Heart right ventricle (tissue), 16 donors: ENCODE data around the gene MLYCD. TPM values are rescaled to one million over a fixed set of nuclear protein-coding genes. Genes with fewer than 3 reads are reported as not detected.

Experiments used
- ATAC-seq, 8 donors: fragments of 200-7000 bp; cut with Tn5 transposase; one replicate each; pipeline ENCODE4 v1.9.1; 2020; ENCODE audit warnings: mild to moderate bottlenecking in 8 of 8, moderate library complexity in 8 of 8, moderate number of reproducible peaks in 1 of 8
- DNase-seq, 2 donors: peaks; one replicate each; pipeline ENCODE4 v3.0.0-alpha.2; 2020
- H3K27ac ChIP-seq, 10 donors: fragments of 200-600 bp; sonication (generic) in 2 of 10; one replicate each; pipeline versions ENCODE4 v1.5.0 to v1.8.0; 2020 to 2022; ENCODE audit warnings: mild to moderate bottlenecking in 3 of 10
- H3K27me3 ChIP-seq, 7 donors: fragments of 200-600 bp; one replicate each; pipeline ENCODE4 v1.8.0; 2021 to 2022; ENCODE audit warnings: mild to moderate bottlenecking in 2 of 7
- H3K36me3 ChIP-seq, 9 donors: fragments of 200-600 bp; sonication (generic) in 1 of 9; one replicate each; pipeline versions ENCODE4 v1.5.0 to v1.8.0; 2020 to 2022; ENCODE audit warnings: mild to moderate bottlenecking in 2 of 9
- H3K4me1 ChIP-seq, 9 donors: fragments of 200-600 bp; sonication (generic) in 1 of 9; one replicate each; pipeline versions ENCODE4 v1.5.0 to v1.8.0; 2020 to 2022; ENCODE audit warnings: mild to moderate bottlenecking in 4 of 9
- H3K4me3 ChIP-seq, 10 donors: fragments of 200-600 bp; sonication (generic) in 2 of 10; one replicate each; pipeline versions ENCODE4 v1.5.0 to v1.8.0; 2020 to 2022; ENCODE audit warnings: mild to moderate bottlenecking in 7 of 10, moderate library complexity in 2 of 10
- H3K9me3 ChIP-seq, 11 donors: fragments of 200-600 bp in 10 of 11; sonication (generic) in 2 of 11; one replicate each; pipeline versions ENCODE4 v1.5.0 to v1.8.0; 2013 to 2022; ENCODE audit warnings: mild to moderate bottlenecking in 2 of 11, control low read depth in 1 of 11, moderate library complexity in 1 of 11
- CTCF ChIP-seq, 9 donors: fragments of 200-600 bp; sonication (generic) in 2 of 9; IDR thresholded peaks; one replicate each; pipeline versions ENCODE4 v1.5.0 to v1.8.0; 2021 to 2022; ENCODE audit warnings: antibody characterized with exemption in 9 of 9, mild to moderate bottlenecking in 5 of 9, moderate library complexity in 1 of 9
- WGBS, 2 donors: extraction: QIAGEN DNeasy Blood & Tissue Kit; methylation state at CpG; one replicate each; pipeline ENCODE4 v1.1.7; 2013; ENCODE audit warnings: inconsistent platforms in 1 of 2; 5-methylcytosine and 5-hydroxymethylcytosine counted together
- intact Hi-C, 10 donors: fragments of 100-400 bp; cut with DNase I; formaldehyde crosslinking; loops; one replicate each; pipeline versions ENCODE4 v1.11.1 to v1.14.2; 2022
- polyA plus RNA-seq, 2 donors: library from polyadenylated mRNA; stranded (reverse); fragments of 200-250 nt; gene quantifications; one replicate each; pipeline ENCODE4 v1.2.3, GENCODE V29; 2013
- total RNA-seq, 10 donors: library from RNA; stranded (reverse); fragmentation: NEBNext Ultra II Directional in 3 of 10; extraction: Animal tissue kit (Norgen Biotek cat#: 25700) in 3 of 10; gene quantifications; one replicate each; pipeline versions ENCODE4 v1.2.1 to v1.2.4, GENCODE V29; 2021 to 2023
- donor health status: Arrhythmogenic right ventricular cardiomyopathy.
- donor health status: ischemic (EF 13 %, LVEDD 7.1; RV severe dilation, severe dysfunction).
- donor health status: healthy with polysubstance abuse.
- donor health status: DM: no; HTN: yes; CAD: no.
- donor health status: DM: no; HTN: no; CAD: no.
- donor health status: ischemic (EF 25% LVEDD 6.9; RV normal size, moderate dysfunction).
- donor health status: ischemic (EF 25% LVEDD 5.7; RV mildly dilated, moderate dysfunction).
- donor health status: healthy.
- donor health status: DM: yes; HTN: yes; CAD: no.
- donor health status: Ischemic cardiomyopathy.
- donor health status: ischemic (EF 35%, LVEDD 5.7; RV mildly dilated, moderate dysfunction).
- donor health status: nonischemic (EF 11% LVEDD 7.7; RV severe dilation, severe dysfunction).
- donor health status: DM: yes; HTN: yes; CAD: no.
- donor health status: PGD.
- donor health status: ischemic (EF 29% LVEDD 5.4; RV normal size, mild dysfunction).
- donor health status: nonischemic (EF 23%, LVEDD 6.1; RV moderate dilation, normal function).

Gene MLYCD
- total and polyA plus RNA-seq, 12 donors = 13.5 to 58.0 (median 38.6) TPM

GRCh38 chr16:83954577-83955016, 55.7 kb downstream of the MLYCD start:
- ATAC-seq (peak in 5 of 8 donors; percentile 13 to 56 (median 31)), DNase-seq (peak in 1 of 2 donors; percentile 54)
- intact Hi-C loops = loop anchor here in 5 of 10 donors (5.0 to 10.0 kb wide), 5 partner anchors 42 to 530 kb away; partner anchors contain the start of gene TAF1C (in 3 of the 5)
- Histone ChIP-seq H3K27ac (peak overlapping the region in 8 of 10 donors; percentile 88 to 97 (median 92)), H3K9me3 (no peaks in the 10 kb centered on the region), H3K4me3 (peak overlapping the region in 5 of 10 donors; percentile 62 to 73 (median 65)), H3K4me1 (peaks cover 11 to 54% (median 38%) of the 10 kb centered on the region in 9 donors), H3K27me3 (no peaks in the 10 kb centered on the region), H3K36me3 (peaks cover 0 to 16% (median 0%) of the 10 kb centered on the region in 9 donors)
- no peak for TF ChIP-seq CTCF (IDR thresholded peaks at IDR 0.05)
- 61 to 71% methylated on average over 9 of the region's 9 CpGs for WGBS, 2 donors

GRCh38 chr16:83955218-83956130, 56.6 kb downstream of the MLYCD start:
- no peak for TF ChIP-seq CTCF (IDR thresholded peaks at IDR 0.05)
- peak in 1 of 2 donors; percentile 37 for DNase-seq
- WGBS, 2 donors = 73 to 75% methylated on average over 23 of the region's 23 CpGs

GRCh38 chr16:83956336-83957289, 57.7 kb downstream of the MLYCD start:
- Histone ChIP-seq H3K27me3 (no peaks in the 10 kb centered on the region), H3K4me3 (no peak overlapping the region), H3K9me3 (no peaks in the 10 kb centered on the region), H3K36me3 (peaks cover 0 to 35% (median 5%) of the 10 kb centered on the region in 9 donors), H3K27ac (no peak overlapping the region), H3K4me1 (peaks cover 11 to 57% (median 38%) of the 10 kb centered on the region in 9 donors)
- intact Hi-C loops = loop anchor here in 4 of 10 donors (5.0 to 10.0 kb wide), 4 partner anchors 106 to 528 kb away; partner anchors contain the start of gene TAF1C (in 2 of the 4)
- WGBS, 2 donors = 46 to 52% methylated on average over 22 of the region's 22 CpGs
- ATAC-seq (peak in 3 of 8 donors; percentile 3 to 12 (median 6)), DNase-seq (peak; percentile 78 to 86)
- peak; percentile 60 to 88 (median 79) for TF ChIP-seq CTCF (IDR thresholded peaks at IDR 0.05)

More at GRCh38 chr16:83955218-83956130, 56.6 kb downstream of the MLYCD start:
- Histone ChIP-seq H3K4me3 (no peak overlapping the region), H3K9me3 (no peaks in the 10 kb centered on the region), H3K27me3 (no peaks in the 10 kb centered on the region), H3K36me3 (peaks cover 0 to 24% (median 5%) of the 10 kb centered on the region in 9 donors), H3K4me1 (peaks cover 11 to 57% (median 38%) of the 10 kb centered on the region in 9 donors), H3K27ac (peak overlapping the region in 5 of 10 donors; percentile 88 to 97 (median 92))
- no peak for ATAC-seq
- intact Hi-C loops = loop anchor here in 4 of 10 donors (5.0 to 10.0 kb wide), 4 partner anchors 107 to 529 kb away; partner anchors contain the start of gene TAF1C (in 2 of the 4)
